A549 (cell line): ENCODE data around the gene ARHGAP10. TPM values are rescaled to one million over a fixed set of nuclear protein-coding genes. Genes with fewer than 3 reads are reported as not detected.

Experiments used
- ATAC-seq, 2 experiments: fragments of 200-7000 bp in 1 of 2; fragments of >200 bp in 1 of 2; cut with Nextera tagmentation in 1 of 2; cut with Tn5 transposase in 1 of 2; 3 replicates each; pipeline versions ENCODE4 v1.8.0 to v1.9.1; 2018 to 2020; ENCODE audit warnings: mild to moderate bottlenecking in 1 of 2, moderate library complexity in 1 of 2
- CTCF ChIA-PET: fragments of 300-600 bp; sonication (Branson Sonifier 250); formaldehyde crosslinking; extraction: SDS; loops from one replicate; lab custom pipeline; 2021; ENCODE audit warnings: antibody characterized with exemption, inconsistent platforms; lab: Yijun Ruan, JAX
- POLR2A ChIA-PET: fragments of 350-600 bp; formaldehyde crosslinking; extraction: SDS; loops from one replicate; lab custom pipeline; 2021; ENCODE audit warnings: antibody characterized with exemption, inconsistent platforms; lab: Yijun Ruan, JAX
- DNase-seq, 2 experiments: peaks; one replicate each; pipeline versions ENCODE4 v3.0.0 to v3.0.0-alpha.2; 2011 to 2016; ENCODE audit warnings: low read depth in 1 of 2, low spot score in 1 of 2
- FAIRE-seq: peaks from 2 replicates; lab custom pipeline; 2011; peaks lifted over from hg19 to GRCh38; lab: Jason Lieb, UNC
- H3K27ac ChIP-seq, 2 experiments: fragments of >200 bp; sonication (Bioruptor Twin); formaldehyde crosslinking; 3 replicates each; pipeline ENCODE4 v1.5.1; 2016 to 2017
- H3K4me1 ChIP-seq: fragments of >200 bp; sonication (Bioruptor Twin); formaldehyde crosslinking; 3 replicates; pipeline ENCODE4 v1.6.1; 2016
- H3K4me2 ChIP-seq: fragments of >200 bp; sonication (Bioruptor Twin); formaldehyde crosslinking; 3 replicates; pipeline ENCODE4 v1.6.1; 2016
- H3K4me3 ChIP-seq: fragments of >200 bp; sonication (Bioruptor Twin); formaldehyde crosslinking; 3 replicates; pipeline ENCODE4 v1.5.1; 2016
- H3K9me3 ChIP-seq: fragments of >200 bp; sonication (Bioruptor Twin); formaldehyde crosslinking; 3 replicates; pipeline ENCODE4 v1.6.1; 2016
- BHLHE40 ChIP-seq: IDR thresholded peaks from 2 replicates; pipeline ENCODE4 v1.6.1; 2012; ENCODE audit warnings: low read depth, low read length, inconsistent platforms
- EHMT2 ChIP-seq: fragments of 200-600 bp; sonication (generic); IDR thresholded peaks from 2 replicates; pipeline ENCODE4 v1.6.1; 2016; ENCODE audit warnings: antibody characterized with exemption, low read depth, mild to moderate bottlenecking, moderate library complexity
- EP300 ChIP-seq, 2 experiments: fragments of >200 bp; sonication (Bioruptor Twin); formaldehyde crosslinking; IDR thresholded peaks; 2 replicates in 1 of 2; 3 replicates in 1 of 2; pipeline ENCODE4 v1.6.1; 2016 to 2017
- FOSB ChIP-seq: fragments of 250-450 bp; sonication (Bioruptor Pico); IDR thresholded peaks from 2 replicates; pipeline ENCODE4 v1.5.0; 2020; ENCODE audit warnings: mild to moderate bottlenecking, moderate library complexity
- GATA3 ChIP-seq: IDR thresholded peaks from 2 replicates; pipeline ENCODE4 v1.6.1; 2012; ENCODE audit warnings: borderline replicate concordance
- HDAC2 ChIP-seq: fragments of 200-600 bp; sonication (generic); IDR thresholded peaks from 2 replicates; pipeline ENCODE4 v1.6.1; 2016
- HOXB13 ChIP-seq: fragments of 250-450 bp; sonication (Bioruptor Pico); IDR thresholded peaks from 2 replicates; pipeline ENCODE4 v1.5.0; 2020; ENCODE audit warnings: low read depth, mild to moderate bottlenecking, moderate library complexity
- HOXB5 ChIP-seq: fragments of 250-450 bp; sonication (Bioruptor Pico); IDR thresholded peaks from 2 replicates; pipeline ENCODE4 v1.5.0; 2020; ENCODE audit warnings: mild to moderate bottlenecking, moderate library complexity
- JUNB ChIP-seq: fragments of >200 bp; sonication (Bioruptor Twin); formaldehyde crosslinking; IDR thresholded peaks from 2 replicates; pipeline ENCODE4 v1.6.1; 2016
- KDM1A ChIP-seq: fragments of 200-600 bp; sonication (generic); IDR thresholded peaks from 2 replicates; pipeline ENCODE4 v1.6.1; 2016; ENCODE audit warnings: low read depth, mild to moderate bottlenecking
- MYC ChIP-seq: IDR thresholded peaks from 2 replicates; pipeline ENCODE4 v1.6.1; 2012; ENCODE audit warnings: mild to moderate bottlenecking, inconsistent platforms, low read length, improper control_type of control experiment, borderline replicate concordance
- POLR2A ChIP-seq: IDR thresholded peaks from 2 replicates; pipeline ENCODE4 v1.6.1; 2012; ENCODE audit warnings: mild to moderate bottlenecking, low read length
- POLR2AphosphoS2 ChIP-seq: conservative IDR thresholded peaks from 2 replicates; pipeline ENCODE4 v1.6.1; 2012; ENCODE audit warnings: low read length, improper control_type of control experiment, inconsistent platforms
- RAD21 ChIP-seq, 2 experiments: fragments of >200 bp in 1 of 2; sonication (Bioruptor Twin) in 1 of 2; formaldehyde crosslinking in 1 of 2; IDR thresholded peaks in 1 of 2; conservative IDR thresholded peaks in 1 of 2; 2 replicates in 1 of 2; 3 replicates in 1 of 2; pipeline ENCODE4 v1.6.1; 2012 to 2018; ENCODE audit warnings: inconsistent platforms in 1 of 2
- RARB ChIP-seq: fragments of 250-450 bp; sonication (Bioruptor Pico); IDR thresholded peaks from 2 replicates; pipeline ENCODE4 v1.8.0; 2021; ENCODE audit warnings: mild to moderate bottlenecking, moderate library complexity
- TP53 ChIP-seq: fragments of 250-450 bp; sonication (Bioruptor Pico); IDR thresholded peaks from 2 replicates; pipeline ENCODE4 v1.5.0; 2021; ENCODE audit warnings: mild to moderate bottlenecking, moderate library complexity
- ZC3H11A ChIP-seq: fragments of 450-650 bp; IDR thresholded peaks from 2 replicates; pipeline ENCODE4 v1.6.1; 2014; ENCODE audit warnings: antibody characterized with exemption, mild to moderate bottlenecking
- ZFP36 ChIP-seq: fragments of 450-650 bp; IDR thresholded peaks from 2 replicates; pipeline ENCODE4 v1.6.1; 2014; ENCODE audit warnings: borderline replicate concordance; ENCODE audit not compliant: partially characterized antibody
- ZNF302 ChIP-seq: fragments of 250-450 bp; sonication (Bioruptor Pico); IDR thresholded peaks from 2 replicates; pipeline ENCODE4 v1.9.0; 2021; ENCODE audit warnings: inconsistent platforms, mild to moderate bottlenecking, moderate library complexity
- WGBS: methylation state at CpG from one replicate; pipeline ENCODE4 v1.1.6; 2017; ENCODE audit errors: missing lambda C conversion rate; 5-methylcytosine and 5-hydroxymethylcytosine counted together
- polyA plus RNA-seq, 4 experiments: library from polyadenylated mRNA; depleted of rRNA in 3 of 4; stranded (reverse); fragments of >200 nt; fragmentation: RNase III in 1 of 4; extraction: RNeasy Plus Mini Kit Qiagen cat#74134 plus additional on column Dnase treatment in 1 of 4; gene quantifications; 2 replicates in 3 of 4; 3 replicates in 1 of 4; pipeline ENCODE4 v1.2.3, GENCODE V29; 2011 to 2017
- TF ChIP-seq, protein P1 (sequence below): fragments of 200-600 bp; sonication (generic); IDR thresholded peaks from 2 replicates; pipeline ENCODE4 v1.6.1; 2016; ENCODE audit warnings: antibody characterized with exemption, mild to moderate bottlenecking, moderate library complexity
- TF ChIP-seq, protein P2 (sequence below): IDR thresholded peaks from 2 replicates; pipeline ENCODE4 v1.6.1; 2012
- TF ChIP-seq, protein P3 (sequence below): IDR thresholded peaks from 2 replicates; pipeline ENCODE4 v1.6.1; 2012; ENCODE audit warnings: low read depth, borderline replicate concordance
- TF ChIP-seq, protein P4 (sequence below): fragments of >200 bp; sonication (Bioruptor Twin); formaldehyde crosslinking; IDR thresholded peaks from 2 replicates; pipeline ENCODE4 v1.6.1; 2016

ARHGAP10 gene
- polyA plus RNA-seq, 2 of the 4 experiments (the other 2 are of a cell fraction), result 7.0 to 7.2 TPM

DNA sequence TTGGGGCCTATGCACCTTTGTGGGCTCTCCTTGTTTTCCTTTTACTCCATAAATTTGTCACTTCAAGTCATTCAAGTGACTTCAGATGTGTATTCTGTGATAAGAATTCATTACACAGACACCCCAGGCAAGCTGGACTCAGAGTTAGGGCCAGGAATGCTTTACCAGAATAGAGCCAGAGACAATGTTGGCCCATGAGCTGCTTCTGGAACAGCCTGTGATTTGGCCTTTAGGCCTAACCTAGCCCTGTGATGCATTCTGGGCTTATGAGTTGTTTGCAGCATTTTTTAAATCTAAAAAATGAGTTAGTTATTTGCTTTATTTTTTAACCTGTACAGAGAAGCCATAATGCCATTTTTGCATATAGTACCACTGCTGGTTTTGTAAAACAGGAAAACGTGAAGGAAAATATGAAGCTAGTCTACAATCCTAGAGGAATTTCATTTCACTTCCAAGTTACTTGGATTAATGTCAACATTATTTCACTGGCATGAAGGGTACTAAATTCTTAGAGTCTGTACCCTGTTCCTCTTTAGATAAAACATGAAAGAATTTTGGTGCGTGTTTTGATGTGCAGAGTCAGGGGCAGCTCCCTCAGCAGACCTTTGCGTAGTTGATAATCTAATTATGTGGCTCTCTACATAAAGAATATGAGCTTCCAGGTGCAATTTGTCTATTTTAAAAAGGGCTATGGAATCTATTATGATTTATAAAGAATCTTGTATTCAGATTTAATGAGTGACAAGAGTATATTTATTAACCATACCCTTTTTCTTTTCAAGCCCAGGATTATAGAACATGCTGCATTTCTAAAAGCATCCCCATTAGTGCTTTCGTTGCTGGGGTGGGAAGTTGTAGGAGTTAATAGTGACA lies 84.7 kb downstream of the ARHGAP10 start:
- 0 out of 3 replicates have a peak, but pooled peaks cover 1% of the 10 kb centered on the region for H3K4me1 ChIP-seq
- CTCF ChIA-PET, result interaction anchor here (0.9 kb wide), 1 partner anchor 37 kb away, joined by 3 read pairs; no protein-coding TSS in a partner anchor
- DNase-seq, result no peak
- POLR2A ChIA-PET, result no interaction called here
- H3K27ac ChIP-seq, result no peak overlapping the region
- no peak overlapping the region for H3K4me2 ChIP-seq
- H3K9me3 ChIP-seq, result no peaks in the 10 kb centered on the region
- H3K4me3 ChIP-seq, result no peak overlapping the region
- FAIRE-seq, result no peak
- 86% methylated on average over 4 of the region's 4 CpGs for WGBS
- no peak for TF ChIP-seq BHLHE40
- TF ChIP-seq, protein P1, sequence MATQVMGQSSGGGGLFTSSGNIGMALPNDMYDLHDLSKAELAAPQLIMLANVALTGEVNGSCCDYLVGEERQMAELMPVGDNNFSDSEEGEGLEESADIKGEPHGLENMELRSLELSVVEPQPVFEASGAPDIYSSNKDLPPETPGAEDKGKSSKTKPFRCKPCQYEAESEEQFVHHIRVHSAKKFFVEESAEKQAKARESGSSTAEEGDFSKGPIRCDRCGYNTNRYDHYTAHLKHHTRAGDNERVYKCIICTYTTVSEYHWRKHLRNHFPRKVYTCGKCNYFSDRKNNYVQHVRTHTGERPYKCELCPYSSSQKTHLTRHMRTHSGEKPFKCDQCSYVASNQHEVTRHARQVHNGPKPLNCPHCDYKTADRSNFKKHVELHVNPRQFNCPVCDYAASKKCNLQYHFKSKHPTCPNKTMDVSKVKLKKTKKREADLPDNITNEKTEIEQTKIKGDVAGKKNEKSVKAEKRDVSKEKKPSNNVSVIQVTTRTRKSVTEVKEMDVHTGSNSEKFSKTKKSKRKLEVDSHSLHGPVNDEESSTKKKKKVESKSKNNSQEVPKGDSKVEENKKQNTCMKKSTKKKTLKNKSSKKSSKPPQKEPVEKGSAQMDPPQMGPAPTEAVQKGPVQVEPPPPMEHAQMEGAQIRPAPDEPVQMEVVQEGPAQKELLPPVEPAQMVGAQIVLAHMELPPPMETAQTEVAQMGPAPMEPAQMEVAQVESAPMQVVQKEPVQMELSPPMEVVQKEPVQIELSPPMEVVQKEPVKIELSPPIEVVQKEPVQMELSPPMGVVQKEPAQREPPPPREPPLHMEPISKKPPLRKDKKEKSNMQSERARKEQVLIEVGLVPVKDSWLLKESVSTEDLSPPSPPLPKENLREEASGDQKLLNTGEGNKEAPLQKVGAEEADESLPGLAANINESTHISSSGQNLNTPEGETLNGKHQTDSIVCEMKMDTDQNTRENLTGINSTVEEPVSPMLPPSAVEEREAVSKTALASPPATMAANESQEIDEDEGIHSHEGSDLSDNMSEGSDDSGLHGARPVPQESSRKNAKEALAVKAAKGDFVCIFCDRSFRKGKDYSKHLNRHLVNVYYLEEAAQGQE, result no peak
- no peak for TF ChIP-seq ZC3H11A
- no peak for TF ChIP-seq JUNB
- TF ChIP-seq, protein P2, sequence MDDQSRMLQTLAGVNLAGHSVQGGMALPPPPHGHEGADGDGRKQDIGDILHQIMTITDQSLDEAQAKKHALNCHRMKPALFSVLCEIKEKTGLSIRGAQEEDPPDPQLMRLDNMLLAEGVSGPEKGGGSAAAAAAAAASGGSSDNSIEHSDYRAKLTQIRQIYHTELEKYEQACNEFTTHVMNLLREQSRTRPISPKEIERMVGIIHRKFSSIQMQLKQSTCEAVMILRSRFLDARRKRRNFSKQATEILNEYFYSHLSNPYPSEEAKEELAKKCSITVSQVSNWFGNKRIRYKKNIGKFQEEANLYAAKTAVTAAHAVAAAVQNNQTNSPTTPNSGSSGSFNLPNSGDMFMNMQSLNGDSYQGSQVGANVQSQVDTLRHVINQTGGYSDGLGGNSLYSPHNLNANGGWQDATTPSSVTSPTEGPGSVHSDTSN, result no peak
- no peak for TF ChIP-seq POLR2A
- no peak for TF ChIP-seq FOSB (CRISPR knock-in tag)
- TF ChIP-seq HDAC2, result no peak
- no peak for TF ChIP-seq ZNF302 (CRISPR knock-in tag)
- no peak for ATAC-seq

DNA sequence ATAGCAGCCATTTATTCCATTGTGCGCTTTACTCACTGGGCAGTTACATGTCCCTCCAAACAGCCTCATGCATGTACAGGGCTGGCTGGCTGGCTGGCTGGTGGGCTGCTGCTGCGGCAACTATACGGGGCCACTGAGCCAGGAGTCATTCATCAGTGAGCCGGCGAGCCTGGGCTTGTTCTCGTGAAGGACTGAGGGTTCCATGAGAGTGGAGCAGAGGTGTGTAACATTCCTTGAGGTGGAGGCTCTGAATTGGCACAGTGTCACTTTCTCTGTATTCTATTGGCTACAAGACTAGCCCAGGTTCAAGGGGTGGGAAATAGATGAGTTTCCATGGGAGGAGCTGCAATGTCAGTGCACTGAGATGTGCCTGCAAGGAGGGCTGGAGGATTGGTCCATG lies 89.1 kb downstream of the ARHGAP10 start:
- Histone ChIP-seq H3K4me1 (0 out of 3 replicates have a peak, but pooled peaks cover 6% of the 10 kb centered on the region), H3K9me3 (no peaks in the 10 kb centered on the region), H3K4me2 (no peak overlapping the region), H3K4me3 (no peak overlapping the region), H3K27ac (no peak overlapping the region)
- ChIA-PET CTCF (interaction anchor here (0.7 kb wide), 1 partner anchor 234 kb away, joined by 3 read pairs; no protein-coding TSS in a partner anchor), POLR2A (no interaction called here)
- no peak for DNase-seq
- WGBS, result 94% methylated on average over 6 of the region's 6 CpGs
- no peak for FAIRE-seq
- ATAC-seq, result no peak
- TF ChIP-seq ZC3H11A (no peak), RAD21 (conservative IDR thresholded peaks at IDR 0.05 in 1 of 2, IDR thresholded peaks at IDR 0.05 in 1 of 2) (no peak), TP53 (CRISPR knock-in tag) (no peak), HOXB5 (CRISPR knock-in tag) (no peak), BHLHE40 (no peak), GATA3 (no peak), POLR2AphosphoS2 (no peak), EP300 (IDR thresholded peaks at IDR 0.05) (no peak), RARB (no peak), HOXB13 (CRISPR knock-in tag) (no peak), EHMT2 (no peak), KDM1A (no peak), JUNB (no peak), ZFP36 (no peak), MYC (no peak)
- TF ChIP-seq, protein P3, sequence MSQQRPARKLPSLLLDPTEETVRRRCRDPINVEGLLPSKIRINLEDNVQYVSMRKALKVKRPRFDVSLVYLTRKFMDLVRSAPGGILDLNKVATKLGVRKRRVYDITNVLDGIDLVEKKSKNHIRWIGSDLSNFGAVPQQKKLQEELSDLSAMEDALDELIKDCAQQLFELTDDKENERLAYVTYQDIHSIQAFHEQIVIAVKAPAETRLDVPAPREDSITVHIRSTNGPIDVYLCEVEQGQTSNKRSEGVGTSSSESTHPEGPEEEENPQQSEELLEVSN, result no peak
- TF ChIP-seq, protein P4, sequence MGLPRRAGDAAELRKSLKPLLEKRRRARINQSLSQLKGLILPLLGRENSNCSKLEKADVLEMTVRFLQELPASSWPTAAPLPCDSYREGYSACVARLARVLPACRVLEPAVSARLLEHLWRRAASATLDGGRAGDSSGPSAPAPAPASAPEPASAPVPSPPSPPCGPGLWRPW, result no peak
- TF ChIP-seq, protein P2, result no peak
